Panc1 (cell line): ENCODE results near the gene SEMA5B. TPM values are rescaled to one million over a fixed set of nuclear protein-coding genes. Genes with fewer than 3 reads are reported as not detected.

ENCODE experiments used
- ATAC-seq: fragments of 200-7000 bp; cut with Tn5 transposase; 2 replicates; pipeline ENCODE4 v1.9.1; 2020; ENCODE audit warnings: mild to moderate bottlenecking, moderate library complexity
- BruUV-seq: library from RNA; stranded (reverse); fragments of 400-500 nt; replicated peaks from 2 replicates; lab custom pipeline; 2021; lab: Mats Ljungman, UMichigan
- CTCF ChIA-PET: fragments of 300-600 bp; sonication (Branson Sonifier 250); formaldehyde crosslinking; loops from one replicate; lab custom pipeline; 2022; ENCODE audit warnings: antibody characterized with exemption; lab: Charles Lee
- POLR2A ChIA-PET: fragments of 300-600 bp; sonication (Branson Sonifier 250); formaldehyde crosslinking; loops from one replicate; lab custom pipeline; 2022; ENCODE audit warnings: antibody characterized with exemption; lab: Charles Lee
- DNase-seq: peaks from one replicate; pipeline ENCODE4 v3.0.0-alpha.2; 2010; ENCODE audit warnings: low read depth, low spot score
- H3K27ac ChIP-seq: 2 replicates; pipeline ENCODE4 v1.5.1; 2011; ENCODE audit warnings: mild to moderate bottlenecking, low read length, inconsistent platforms
- H3K27me3 ChIP-seq: fragments of 200-500 bp; sonication (Bioruptor generic); 2 replicates; pipeline ENCODE4 v1.6.0; 2014; ENCODE audit warnings: low read length, inconsistent platforms; ENCODE audit not compliant: control insufficient read depth, insufficient read depth
- H3K36me3 ChIP-seq: fragments of 200-500 bp; sonication (Bioruptor generic); 2 replicates; pipeline ENCODE4 v1.5.1; 2014; ENCODE audit warnings: inconsistent platforms, mild to moderate bottlenecking, low read length, moderate library complexity; ENCODE audit not compliant: control insufficient read depth, insufficient read depth
- H3K4me1 ChIP-seq: 2 replicates; pipeline ENCODE4 v1.5.1; 2011; ENCODE audit warnings: inconsistent platforms, mild to moderate bottlenecking, low read length, moderate library complexity; ENCODE audit not compliant: control insufficient read depth, insufficient read depth
- H3K4me3 ChIP-seq, 2 experiments: 2 replicates each; pipeline ENCODE4 v1.5.1; 2011 to 2012; ENCODE audit warnings: low read depth in 2 of 2, low read length in 2 of 2, mild to moderate bottlenecking in 2 of 2, inconsistent platforms in 1 of 2, moderate library complexity in 1 of 2
- H3K9me3 ChIP-seq: fragments of 200-500 bp; sonication (Bioruptor generic); 2 replicates; pipeline ENCODE4 v1.5.1; 2014; ENCODE audit warnings: low read depth, mild to moderate bottlenecking, inconsistent platforms, low read length, moderate library complexity; ENCODE audit not compliant: control insufficient read depth, insufficient read depth
- CTCF ChIP-seq: fragments of 450-650 bp; IDR thresholded peaks from 2 replicates; pipeline ENCODE4 v1.5.1; 2017; ENCODE audit warnings: mild to moderate bottlenecking
- POLR2AphosphoS5 ChIP-seq: IDR thresholded peaks from 2 replicates; pipeline ENCODE4 v1.6.1; 2012; ENCODE audit warnings: mild to moderate bottlenecking, low read depth, low read length, moderate library complexity
- REST ChIP-seq, 2 experiments: IDR thresholded peaks; 2 replicates each; pipeline ENCODE4 v1.6.1; 2011 to 2012; ENCODE audit warnings: low read depth in 2 of 2, control low read depth in 1 of 2, low read length in 1 of 2, mild to moderate bottlenecking in 1 of 2, moderate library complexity in 1 of 2; ENCODE audit not compliant: insufficient read depth in 1 of 2
- SIN3A ChIP-seq: IDR thresholded peaks from 2 replicates; pipeline ENCODE4 v1.6.1; 2012; ENCODE audit warnings: low read depth, mild to moderate bottlenecking, low read length, moderate library complexity, borderline replicate concordance; ENCODE audit not compliant: insufficient read depth
- TCF7L2 ChIP-seq: IDR thresholded peaks from 2 replicates; pipeline ENCODE4 v1.6.1; 2011; ENCODE audit warnings: mild to moderate bottlenecking, low read depth, low read length, inconsistent platforms
- in situ Hi-C: cut with HindIII; loops from 2 replicates; pipeline ENCODE4 v1.10.0; 2016; ENCODE audit warnings: low sequenced_read_pairs, low pct_unique_long_range_greater_than_20kb
- intact Hi-C: fragments of 100-400 bp; cut with micrococcal nuclease; formaldehyde crosslinking; loops from one replicate; pipeline ENCODE4 v1.10.0; 2022; ENCODE audit not compliant: unreplicated experiment
- total RNA-seq: library from RNA; stranded (reverse); gene quantifications from one replicate; pipeline ENCODE4 v1.2.1, GENCODE V29; 2021; ENCODE audit not compliant: unreplicated experiment

Gene SEMA5B
- total RNA-seq, 1 experiment from 2014 or later = 1.2 TPM

DNA sequence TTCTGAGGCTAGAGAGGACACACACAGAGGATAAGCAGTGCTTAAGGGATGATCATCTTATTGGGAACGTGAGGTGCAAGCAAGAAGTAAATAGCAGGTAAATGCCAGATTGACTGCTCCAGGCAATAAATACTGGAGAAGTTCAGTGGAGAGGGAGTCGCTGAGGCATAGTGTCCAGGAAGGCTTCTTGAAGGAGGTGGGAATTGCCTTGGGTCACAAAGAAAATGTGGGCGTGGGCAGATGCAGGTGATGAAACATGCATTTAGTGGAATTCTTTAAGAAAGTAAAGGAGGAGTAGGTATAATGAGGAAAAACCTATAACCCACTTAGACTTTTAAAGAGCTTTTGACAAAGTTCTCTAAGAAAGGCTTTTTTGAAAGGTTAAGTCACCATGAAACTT lies 7.4 kb upstream of the SEMA5B start:
- H3K27ac ChIP-seq = no peak overlapping the region
- H3K9me3 ChIP-seq = no peaks in the 10 kb centered on the region
- H3K4me3 ChIP-seq = no peak overlapping the region
- in situ Hi-C loops (no loop called here), intact Hi-C loops (loop anchor here (5.0 kb wide), 1 partner anchor 178 kb away; no protein-coding TSS in a partner anchor)
- ChIA-PET POLR2A (no interaction called here), CTCF (no interaction called here)
- H3K27me3 ChIP-seq = peaks cover 22% of the 10 kb centered on the region
- ATAC-seq (no peak), DNase-seq (no peak)
- H3K4me1 ChIP-seq = no peaks in the 10 kb centered on the region
- TF ChIP-seq REST (IDR thresholded peaks at IDR 0.05; ENCODE audit: insufficient read depth in 1 of 2, low read depth in 2 of 2, low read length in 1 of 2) (no peak), CTCF (no peak)
- BruUV-seq = no TSS peak
- H3K36me3 ChIP-seq = no peaks in the 10 kb centered on the region

DNA sequence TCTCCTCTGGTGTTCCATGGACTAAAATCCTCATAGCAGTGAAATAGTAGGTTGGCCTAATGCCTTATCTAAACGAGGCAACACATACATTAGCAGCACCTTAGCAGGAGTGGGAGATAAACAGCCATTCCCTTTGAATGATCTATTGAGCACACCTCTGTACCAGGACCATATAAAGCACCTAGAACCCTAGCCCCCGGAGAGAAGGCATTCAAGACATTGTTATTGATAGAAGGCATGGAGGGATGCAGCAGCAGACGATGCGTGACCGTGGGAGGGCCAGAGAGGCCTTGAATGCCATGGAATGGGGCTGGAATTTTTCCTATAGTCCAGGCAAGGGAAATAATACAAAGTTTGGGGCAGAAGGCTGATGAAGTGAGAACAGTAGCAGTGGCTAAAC lies 6.6 kb upstream of the SEMA5B start:
- Histone ChIP-seq H3K4me3 (no peak overlapping the region), H3K9me3 (no peaks in the 10 kb centered on the region), H3K27me3 (peaks cover 25% of the 10 kb centered on the region), H3K36me3 (no peaks in the 10 kb centered on the region), H3K27ac (no peak overlapping the region), H3K4me1 (no peaks in the 10 kb centered on the region)
- POLR2A ChIA-PET = no interaction called here
- CTCF ChIA-PET = no interaction called here
- BruUV-seq = no TSS peak
- intact Hi-C loops (loop anchor here (5.0 kb wide), 1 partner anchor 177 kb away; no protein-coding TSS in a partner anchor), in situ Hi-C loops (no loop called here)
- DNase-seq (no peak), ATAC-seq (no peak)
- TF ChIP-seq REST (IDR thresholded peaks at IDR 0.05; ENCODE audit: insufficient read depth in 1 of 2, low read depth in 2 of 2, low read length in 1 of 2) (no peak), POLR2AphosphoS5 (no peak), SIN3A (no peak), TCF7L2 (no peak), CTCF (no peak)
